TTC549 (cell line): ENCODE results near the gene TRIM44.
"Not testable (repeated sequence)": the region's sequence is repeated elsewhere in the genome, so short reads cannot be mapped to it uniquely, and the experiment has no call there.

Experiments used
- FAIRE-seq: peaks from 2 replicates; lab custom pipeline; 2012; peaks lifted over from hg19 to GRCh38; lab: Jason Lieb, UNC

TRIM44 gene

GRCh38 chr11:35672608-35673007 is 10.0 kb downstream of the TRIM44 start:
- no peak for FAIRE-seq

GRCh38 chr11:35675901-35676610 is 13.5 kb downstream of the TRIM44 start:
- FAIRE-seq, result no peak

GRCh38 chr11:35676611-35676965 is 14.0 kb downstream of the TRIM44 start:
- no peak for FAIRE-seq

GRCh38 chr11:35677904-35678303 is 15.3 kb downstream of the TRIM44 start:
- no peak for FAIRE-seq

GRCh38 chr11:35678471-35678870 is 15.9 kb downstream of the TRIM44 start:
- no peak for FAIRE-seq

GRCh38 chr11:35678975-35679374 is 16.4 kb downstream of the TRIM44 start:
- FAIRE-seq, result no peak

GRCh38 chr11:35680506-35680905 is 17.9 kb downstream of the TRIM44 start:
- no peak for FAIRE-seq

GRCh38 chr11:35681163-35681767 is 18.7 kb downstream of the TRIM44 start:
- no peak for FAIRE-seq

- FAIRE-seq, result no peak
Measured at GRCh38 chr11:35682230-35683173, 19.9 kb downstream of the TRIM44 start.

GRCh38 chr11:35683728-35684339 is 21.3 kb downstream of the TRIM44 start:
- no peak for FAIRE-seq

GRCh38 chr11:35688023-35688422 is 25.4 kb downstream of the TRIM44 start:
- FAIRE-seq, result no peak

GRCh38 chr11:35689081-35689996 is 26.8 kb downstream of the TRIM44 start:
- no peak for FAIRE-seq

GRCh38 chr11:35702126-35702525 is 39.6 kb downstream of the TRIM44 start:
- no peak for FAIRE-seq

- FAIRE-seq, result no peak
Measured at GRCh38 chr11:35709376-35709775, 46.8 kb downstream of the TRIM44 start.

- FAIRE-seq, result no peak
Measured at GRCh38 chr11:35711173-35711910, 48.8 kb downstream of the TRIM44 start.

- no peak for FAIRE-seq
Measured at GRCh38 chr11:35711924-35712323, 49.3 kb downstream of the TRIM44 start.

- no peak for FAIRE-seq
Measured at GRCh38 chr11:35712533-35712932, 50.0 kb downstream of the TRIM44 start.

GRCh38 chr11:35714882-35715627 is 52.5 kb downstream of the TRIM44 start:
- no peak for FAIRE-seq

GRCh38 chr11:35715677-35716076 is 53.1 kb downstream of the TRIM44 start:
- FAIRE-seq, result not testable (repeated sequence)

- no peak for FAIRE-seq
Measured at GRCh38 chr11:35717043-35717442, 54.5 kb downstream of the TRIM44 start.
